ENCODE data around the gene ZEB2. TPM values are rescaled to one million over a fixed set of nuclear protein-coding genes. Genes with fewer than 3 reads are reported as not detected.

ZEB2 gene
- total and polyA plus RNA-seq, 10 of the 15 experiments (the other 5 are each of a cell fraction or from before 2014, with no cell fraction given), result 0.14 to 3.2 (median 0.84) TPM

DNA sequence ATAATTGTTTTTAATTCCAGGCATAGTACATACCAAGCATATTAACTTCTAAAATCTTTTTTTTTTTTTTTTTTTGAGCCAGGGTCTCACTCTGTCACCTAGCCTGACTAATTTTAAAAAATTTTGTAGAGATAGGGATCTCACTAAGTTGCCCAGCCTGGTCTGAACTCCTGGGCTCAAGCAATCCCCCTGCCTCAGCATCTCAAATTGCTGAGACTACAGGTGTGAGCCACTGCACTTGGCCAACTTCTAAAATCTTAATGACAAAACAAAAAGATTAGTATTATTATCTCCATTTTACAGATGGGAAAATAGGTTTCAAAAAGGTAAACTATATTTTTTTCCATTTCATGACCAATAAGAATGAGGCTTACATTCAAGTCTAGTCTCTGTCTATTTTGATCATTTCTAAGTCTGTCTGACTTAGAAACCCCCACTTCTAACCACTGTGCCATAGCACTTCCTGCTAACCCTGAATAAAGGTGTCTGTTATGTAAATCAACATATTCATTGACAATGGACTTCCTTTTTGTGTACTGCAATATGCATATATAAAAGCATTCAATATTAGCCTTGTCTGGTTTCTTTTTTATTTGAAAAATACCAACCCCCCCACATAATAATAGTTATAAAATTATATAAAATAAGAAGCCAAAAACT, 28.7 kb upstream of the ZEB2 start:
- peaks cover 0 to 4% of the 10 kb centered on the region in 2 experiments; a peak in 2 of 4 replicates for H3K27me3 ChIP-seq (replicated peaks in 1 of 2; ENCODE audit: control insufficient read depth in 2 of 2, insufficient read depth in 2 of 2, low read length in 1 of 2)
- H3K4me1 ChIP-seq (ENCODE audit: control insufficient read depth, insufficient read depth, low read length), result no peaks in the 10 kb centered on the region
- DNase-seq (ENCODE audit: low read depth, low spot score), result no peak
- no peak overlapping the region for H2AFZ ChIP-seq (ENCODE audit: control insufficient read depth, low read depth, low read length)
- H3K79me2 ChIP-seq (ENCODE audit: control insufficient read depth, insufficient read depth, low read length), result no peaks in the 10 kb centered on the region
- no peak overlapping the region for H3K4me3 ChIP-seq
- H3K9me3 ChIP-seq (replicated peaks; ENCODE audit: control insufficient read depth, insufficient read depth, low read length), result no peaks in the 10 kb centered on the region; the same call in 2 of the 3 replicates
- ChIA-PET CTCF (no interaction called here), POLR2A (no interaction called here), SMC1A (ENCODE audit: uncharacterized antibody, unreplicated experiment) (no interaction called here), RAD21 (ENCODE audit: unreplicated experiment) (no interaction called here)
- in situ Hi-C loops (cut with MboI), result no loop called here
- H3K36me3 ChIP-seq (ENCODE audit: control insufficient read depth in 2 of 2, insufficient read depth in 2 of 2, low read length in 1 of 2), result no peaks in the 10 kb centered on the region
- H4K20me1 ChIP-seq (ENCODE audit: control insufficient read depth, insufficient read depth), result no peaks in the 10 kb centered on the region
- intact Hi-C loops (cut with micrococcal nuclease; ENCODE audit: unreplicated experiment), result no loop called here
- BruUV-seq (replicated peaks), result no TSS peak
- FAIRE-seq, result no peak
- H3K27ac ChIP-seq (ENCODE audit: control insufficient read depth, insufficient read depth), result no peak overlapping the region
- ATAC-seq, result peak; percentile 46; the same call in 2 of the 3 replicates
- H3K9ac ChIP-seq (ENCODE audit: control insufficient read depth, insufficient read depth, low read length), result no peak overlapping the region
- TF ChIP-seq YY1 (IDR thresholded peaks at IDR 0.05; ENCODE audit: low read depth, low read length), result no peak
- no peak overlapping the region for H3K4me2 ChIP-seq (ENCODE audit: control insufficient read depth, insufficient read depth)

DNA sequence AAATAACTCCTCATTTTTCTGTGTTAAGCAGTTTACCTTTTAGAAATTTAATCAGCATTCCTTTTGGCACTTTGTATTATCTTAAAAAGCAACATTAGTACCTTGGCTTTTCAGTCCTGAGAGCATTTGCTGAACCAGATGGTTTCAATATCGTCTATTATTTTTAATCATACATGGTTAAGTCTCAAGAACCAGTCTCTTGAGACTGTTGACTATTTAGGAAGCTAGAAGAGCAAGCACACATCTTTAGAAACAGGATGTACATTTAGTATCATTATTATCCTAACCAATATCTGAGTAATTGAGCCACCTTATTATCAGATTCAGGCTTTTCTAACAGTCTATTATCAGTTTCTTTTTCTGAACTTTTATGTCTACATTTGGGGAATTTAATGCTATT, 28.2 kb upstream of the ZEB2 start:
- WGBS (ENCODE audit: insufficient coverage, insufficient replicate concordance, low lambda C conversion rate, missing lambda C conversion rate), result 0% methylated on average over 1 of the region's 1 CpG
- no peaks in the 10 kb centered on the region for H4K20me1 ChIP-seq (ENCODE audit: control insufficient read depth, insufficient read depth)
- FAIRE-seq, result no peak
- H3K27me3 ChIP-seq (replicated peaks in 1 of 2; ENCODE audit: control insufficient read depth in 2 of 2, insufficient read depth in 2 of 2, low read length in 1 of 2), result peaks cover 0 to 2% of the 10 kb centered on the region in 2 experiments; a peak in 2 of 4 replicates
- RAD21 ChIA-PET (ENCODE audit: unreplicated experiment), result no interaction called here
- DNase-seq (ENCODE audit: low read depth, low spot score), result no peak
- POLR2A ChIA-PET, result no interaction called here
- H3K36me3 ChIP-seq (ENCODE audit: control insufficient read depth in 2 of 2, insufficient read depth in 2 of 2, low read length in 1 of 2), result no peaks in the 10 kb centered on the region
- SMC1A ChIA-PET (ENCODE audit: uncharacterized antibody, unreplicated experiment), result no interaction called here
- in situ Hi-C loops (cut with MboI), result no loop called here
- no peak overlapping the region for H3K4me2 ChIP-seq (ENCODE audit: control insufficient read depth, insufficient read depth)
- BruUV-seq (replicated peaks), result no TSS peak
- H3K4me3 ChIP-seq, result no peak overlapping the region
- H3K9ac ChIP-seq (ENCODE audit: control insufficient read depth, insufficient read depth, low read length), result no peak overlapping the region
- intact Hi-C loops (cut with micrococcal nuclease; ENCODE audit: unreplicated experiment), result no loop called here
- no peak overlapping the region for H3K27ac ChIP-seq (ENCODE audit: control insufficient read depth, insufficient read depth)
- no peak overlapping the region for H2AFZ ChIP-seq (ENCODE audit: control insufficient read depth, low read depth, low read length)
- H3K9me3 ChIP-seq (replicated peaks; ENCODE audit: control insufficient read depth, insufficient read depth, low read length), result no peaks in the 10 kb centered on the region
- ATAC-seq, result no peak
- CTCF ChIA-PET, result no interaction called here
- no peaks in the 10 kb centered on the region for H3K4me1 ChIP-seq (ENCODE audit: control insufficient read depth, insufficient read depth, low read length)
- H3K79me2 ChIP-seq (ENCODE audit: control insufficient read depth, insufficient read depth, low read length), result no peaks in the 10 kb centered on the region
- TF ChIP-seq CHD4 (IDR thresholded peaks at IDR 0.05) (no peak), EZH2 (IDR thresholded peaks at IDR 0.05; ENCODE audit: borderline replicate concordance, control insufficient read depth, low read depth, low read length) (no peak), YBX1 (IDR thresholded peaks at IDR 0.05) (no peak), SMC3 (IDR thresholded peaks at IDR 0.05; ENCODE audit: borderline replicate concordance, low read length) (no peak), MYC (IDR thresholded peaks at IDR 0.05; ENCODE audit: insufficient read depth, insufficient read length, insufficient replicate concordance, low read length, severe bottlenecking) (no peak), YY1 (IDR thresholded peaks at IDR 0.05; ENCODE audit: low read depth, low read length) (no peak), ESRRA (IDR thresholded peaks at IDR 0.05; ENCODE audit: low read length) (no peak), HCFC1 (IDR thresholded peaks at IDR 0.05; ENCODE audit: low read length) (no peak), POU2F2 (IDR thresholded peaks at IDR 0.05; ENCODE audit: borderline replicate concordance, low read depth, low read length) (no peak), BCL11A (IDR thresholded peaks at IDR 0.05; ENCODE audit: low read depth, low read length) (no peak), MEF2B (IDR thresholded peaks at IDR 0.05; ENCODE audit: partially characterized antibody, poor library complexity, severe bottlenecking) (no peak)
- TF ChIP-seq, protein P1, sequence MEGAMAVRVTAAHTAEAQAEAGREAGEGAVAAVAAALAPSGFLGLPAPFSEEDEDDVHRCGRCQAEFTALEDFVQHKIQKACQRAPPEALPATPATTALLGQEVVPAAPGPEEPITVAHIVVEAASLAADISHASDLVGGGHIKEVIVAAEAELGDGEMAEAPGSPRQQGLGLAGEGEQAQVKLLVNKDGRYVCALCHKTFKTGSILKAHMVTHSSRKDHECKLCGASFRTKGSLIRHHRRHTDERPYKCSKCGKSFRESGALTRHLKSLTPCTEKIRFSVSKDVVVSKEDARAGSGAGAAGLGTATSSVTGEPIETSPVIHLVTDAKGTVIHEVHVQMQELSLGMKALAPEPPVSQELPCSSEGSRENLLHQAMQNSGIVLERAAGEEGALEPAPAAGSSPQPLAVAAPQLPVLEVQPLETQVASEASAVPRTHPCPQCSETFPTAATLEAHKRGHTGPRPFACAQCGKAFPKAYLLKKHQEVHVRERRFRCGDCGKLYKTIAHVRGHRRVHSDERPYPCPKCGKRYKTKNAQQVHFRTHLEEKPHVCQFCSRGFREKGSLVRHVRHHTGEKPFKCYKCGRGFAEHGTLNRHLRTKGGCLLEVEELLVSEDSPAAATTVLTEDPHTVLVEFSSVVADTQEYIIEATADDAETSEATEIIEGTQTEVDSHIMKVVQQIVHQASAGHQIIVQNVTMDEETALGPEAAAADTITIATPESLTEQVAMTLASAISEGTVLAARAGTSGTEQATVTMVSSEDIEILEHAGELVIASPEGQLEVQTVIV (IDR thresholded peaks at IDR 0.05; ENCODE audit: borderline replicate concordance, partially characterized antibody), result no peak
- TF ChIP-seq, protein P2, sequence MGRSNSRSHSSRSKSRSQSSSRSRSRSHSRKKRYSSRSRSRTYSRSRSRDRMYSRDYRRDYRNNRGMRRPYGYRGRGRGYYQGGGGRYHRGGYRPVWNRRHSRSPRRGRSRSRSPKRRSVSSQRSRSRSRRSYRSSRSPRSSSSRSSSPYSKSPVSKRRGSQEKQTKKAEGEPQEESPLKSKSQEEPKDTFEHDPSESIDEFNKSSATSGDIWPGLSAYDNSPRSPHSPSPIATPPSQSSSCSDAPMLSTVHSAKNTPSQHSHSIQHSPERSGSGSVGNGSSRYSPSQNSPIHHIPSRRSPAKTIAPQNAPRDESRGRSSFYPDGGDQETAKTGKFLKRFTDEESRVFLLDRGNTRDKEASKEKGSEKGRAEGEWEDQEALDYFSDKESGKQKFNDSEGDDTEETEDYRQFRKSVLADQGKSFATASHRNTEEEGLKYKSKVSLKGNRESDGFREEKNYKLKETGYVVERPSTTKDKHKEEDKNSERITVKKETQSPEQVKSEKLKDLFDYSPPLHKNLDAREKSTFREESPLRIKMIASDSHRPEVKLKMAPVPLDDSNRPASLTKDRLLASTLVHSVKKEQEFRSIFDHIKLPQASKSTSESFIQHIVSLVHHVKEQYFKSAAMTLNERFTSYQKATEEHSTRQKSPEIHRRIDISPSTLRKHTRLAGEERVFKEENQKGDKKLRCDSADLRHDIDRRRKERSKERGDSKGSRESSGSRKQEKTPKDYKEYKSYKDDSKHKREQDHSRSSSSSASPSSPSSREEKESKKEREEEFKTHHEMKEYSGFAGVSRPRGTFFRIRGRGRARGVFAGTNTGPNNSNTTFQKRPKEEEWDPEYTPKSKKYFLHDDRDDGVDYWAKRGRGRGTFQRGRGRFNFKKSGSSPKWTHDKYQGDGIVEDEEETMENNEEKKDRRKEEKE (IDR thresholded peaks at IDR 0.05), result no peak

Measured in GM12878 (cell line).